Loucy (cell line): ENCODE data around the gene SP6.

Experiments
- H2AFZ ChIP-seq: fragments of 200-600 bp; sonication (generic); 2 replicates; pipeline ENCODE4 v1.6.0; 2016; ENCODE audit warnings: antibody characterized with exemption, mild to moderate bottlenecking, low read length, moderate library complexity
- H3F3A ChIP-seq: fragments of 200-600 bp; 2 replicates; pipeline ENCODE4 v1.6.0; 2016; ENCODE audit warnings: antibody characterized with exemption, low read depth, mild to moderate bottlenecking
- H3K27me3 ChIP-seq: fragments of 200-600 bp; sonication (generic); 2 replicates; pipeline ENCODE4 v1.6.1; 2014; ENCODE audit warnings: low read length, mild to moderate bottlenecking; ENCODE audit not compliant: insufficient read depth, poor library complexity, severe bottlenecking
- H3K36me3 ChIP-seq: fragments of 200-600 bp; sonication (generic); 2 replicates; pipeline ENCODE4 v1.6.1; 2016; ENCODE audit warnings: low read length; ENCODE audit not compliant: insufficient read depth
- H3K4me1 ChIP-seq: fragments of 200-600 bp; sonication (generic); 2 replicates; pipeline ENCODE4 v1.5.1; 2014; ENCODE audit warnings: low read length, mild to moderate bottlenecking; ENCODE audit not compliant: insufficient read depth, poor library complexity, severe bottlenecking
- H3K4me2 ChIP-seq: fragments of 200-600 bp; sonication (generic); 2 replicates; pipeline ENCODE4 v1.6.0; 2014; ENCODE audit warnings: antibody characterized with exemption, low read length, low read depth, mild to moderate bottlenecking; ENCODE audit not compliant: poor library complexity, severe bottlenecking
- H3K4me3 ChIP-seq: fragments of 200-600 bp; sonication (generic); 2 replicates; pipeline ENCODE4 v1.5.1; 2014; ENCODE audit warnings: low read length, mild to moderate bottlenecking, mixed read lengths; ENCODE audit not compliant: poor library complexity, severe bottlenecking
- H3K79me2 ChIP-seq: fragments of 200-600 bp; sonication (generic); 2 replicates; pipeline ENCODE4 v1.6.1; 2014; ENCODE audit warnings: low read length; ENCODE audit not compliant: insufficient read depth
- H3K9ac ChIP-seq: fragments of 200-600 bp; sonication (generic); 2 replicates; pipeline ENCODE4 v1.6.0; 2014; ENCODE audit warnings: mild to moderate bottlenecking, low read depth, low read length, moderate library complexity; ENCODE audit not compliant: poor library complexity, severe bottlenecking
- H3K9me2 ChIP-seq: fragments of 200-600 bp; sonication (generic); replicated peaks from 2 replicates; pipeline ENCODE4 v1.6.1; 2016; ENCODE audit warnings: low read depth, low read length, mixed read lengths
- H3K9me3 ChIP-seq: fragments of 200-600 bp; sonication (generic); 2 replicates; pipeline ENCODE4 v1.6.1; 2014; ENCODE audit warnings: mild to moderate bottlenecking, antibody characterized with exemption, low read length, low read depth; ENCODE audit not compliant: insufficient read depth
- H4K20me1 ChIP-seq: fragments of 200-600 bp; sonication (generic); 2 replicates; pipeline ENCODE4 v1.6.0; 2014; ENCODE audit warnings: antibody characterized with exemption, low read length, mild to moderate bottlenecking; ENCODE audit not compliant: insufficient read depth, poor library complexity, severe bottlenecking
- CTCF ChIP-seq: fragments of 200-600 bp; sonication (generic); conservative IDR thresholded peaks from 2 replicates; pipeline ENCODE4 v1.5.1; 2014; ENCODE audit warnings: mild to moderate bottlenecking, antibody characterized with exemption, low read length
- EZH2phosphoT487 ChIP-seq: fragments of 200-600 bp; IDR thresholded peaks from 2 replicates; pipeline ENCODE4 v1.6.1; 2018; ENCODE audit warnings: antibody characterized with exemption, mild to moderate bottlenecking, moderate library complexity, borderline replicate concordance

The SP6 gene

GRCh38 chr17:47813077-47813476 is 37.9 kb downstream of the SP6 start:
- H3K4me3 ChIP-seq: no peak overlapping the region
- peaks cover 14% of the 10 kb centered on the region; the same call in 1 of the 2 replicates for H3K36me3 ChIP-seq
- no peak for TF ChIP-seq CTCF
- no peak for TF ChIP-seq EZH2phosphoT487
- H3K9ac ChIP-seq: no peak overlapping the region
- H3K9me3 ChIP-seq: no peaks in the 10 kb centered on the region
- H3K27me3 ChIP-seq: no peaks in the 10 kb centered on the region
- no peaks in the 10 kb centered on the region for H4K20me1 ChIP-seq
- H3K4me2 ChIP-seq: no peak overlapping the region
- no peaks in the 10 kb centered on the region for H3F3A ChIP-seq
- H3K4me1 ChIP-seq: no peaks in the 10 kb centered on the region
- no peaks in the 10 kb centered on the region for H3K79me2 ChIP-seq
- no peak overlapping the region for H2AFZ ChIP-seq
- H3K9me2 ChIP-seq: no peaks in the 10 kb centered on the region

GRCh38 chr17:47812146-47812920 is 38.6 kb downstream of the SP6 start:
- Histone ChIP-seq H3K9ac (no peak overlapping the region), H3K4me2 (no peak overlapping the region), H3K9me3 (no peaks in the 10 kb centered on the region), H3K36me3 (peaks cover 14% of the 10 kb centered on the region; the same call in 1 of the 2 replicates), H3F3A (no peaks in the 10 kb centered on the region), H3K79me2 (no peaks in the 10 kb centered on the region), H4K20me1 (no peaks in the 10 kb centered on the region), H3K4me1 (no peaks in the 10 kb centered on the region), H2AFZ (no peak overlapping the region), H3K27me3 (no peaks in the 10 kb centered on the region), H3K9me2 (no peaks in the 10 kb centered on the region), H3K4me3 (no peak overlapping the region)
- no peak for TF ChIP-seq EZH2phosphoT487
- no peak for TF ChIP-seq CTCF

- TF ChIP-seq CTCF (no peak), EZH2phosphoT487 (no peak)
- Histone ChIP-seq H3K9me2 (no peaks in the 10 kb centered on the region), H3K9ac (no peak overlapping the region), H3K9me3 (no peaks in the 10 kb centered on the region), H3K27me3 (no peaks in the 10 kb centered on the region), H3K4me1 (no peaks in the 10 kb centered on the region), H4K20me1 (no peaks in the 10 kb centered on the region), H3F3A (no peaks in the 10 kb centered on the region), H3K36me3 (peaks cover 10% of the 10 kb centered on the region; the same call in 1 of the 2 replicates), H3K4me2 (no peak overlapping the region), H3K4me3 (no peak overlapping the region), H2AFZ (no peak overlapping the region), H3K79me2 (no peaks in the 10 kb centered on the region)
Measured at GRCh38 chr17:47811709-47812108, 39.3 kb downstream of the SP6 start.
